Mucosa of descending colon (tissue), 3 donors: ENCODE measurements around the gene CRMP1. TPM values are rescaled to one million over a fixed set of nuclear protein-coding genes. Genes with fewer than 3 reads are reported as not detected.

Experiments used
- ATAC-seq: fragments of 200-7000 bp; cut with Tn5 transposase; one replicate; pipeline ENCODE4 v1.9.1; 2020; ENCODE audit warnings: mild to moderate bottlenecking, moderate library complexity
- DNase-seq, 3 donors: peaks; one replicate each; pipeline ENCODE4 v3.0.0-alpha.2; 2020
- H3K36me3 ChIP-seq: fragments of 200-600 bp; one replicate; pipeline ENCODE4 v1.8.0; 2021; ENCODE audit warnings: low read depth, mild to moderate bottlenecking
- H3K4me1 ChIP-seq: fragments of 200-600 bp; one replicate; pipeline ENCODE4 v1.8.0; 2021; ENCODE audit warnings: low read depth, mild to moderate bottlenecking
- H3K4me3 ChIP-seq: fragments of 200-600 bp; one replicate; pipeline ENCODE4 v1.8.0; 2021; ENCODE audit warnings: mild to moderate bottlenecking
- H3K9me3 ChIP-seq: fragments of 200-600 bp; one replicate; pipeline ENCODE4 v1.8.0; 2021; ENCODE audit warnings: mild to moderate bottlenecking
- CTCF ChIP-seq: fragments of 200-600 bp; IDR thresholded peaks from one replicate; pipeline ENCODE4 v1.8.0; 2022; ENCODE audit warnings: antibody characterized with exemption, mild to moderate bottlenecking
- intact Hi-C, 2 donors: fragments of 100-400 bp; cut with DNase I in 1 of 2; cut with micrococcal nuclease in 1 of 2; formaldehyde crosslinking; loops; one replicate each; pipeline versions ENCODE4 v1.11.0 to v1.11.1; 2022; cut with DNase I, micrococcal nuclease
- total RNA-seq, 3 donors: library from RNA; stranded (reverse); fragmentation: NEBNext Ultra II Directional in 2 of 3; extraction: Animal tissue kit (Norgen Biotek cat#: 25700) in 2 of 3; gene quantifications; one replicate each; pipeline versions ENCODE4 v1.2.1 to v1.2.4, GENCODE V29; 2021 to 2023
- donor health status: DM: no; HTN: no; CAD: no; lungs with moderate emphysema.
- donor health status: DM: no; HTN: no; CAD: no.
- donor health status: DM: no; HTN: yes; CAD: no.

The CRMP1 gene
- total RNA-seq, 3 donors from 2014 or later = 0.58 to 4.4 (median 1.0) TPM

- no peak for ATAC-seq
- no peaks in the 10 kb centered on the region for H3K4me1 ChIP-seq
- no peak for TF ChIP-seq CTCF
- H3K9me3 ChIP-seq = no peaks in the 10 kb centered on the region
- intact Hi-C loops = no loop called here
- DNase-seq = no peak
- H3K36me3 ChIP-seq = no peaks in the 10 kb centered on the region
- no peak overlapping the region for H3K4me3 ChIP-seq
Measured at GRCh38 chr4:5919044-5919443, 26.2 kb upstream of the CRMP1 start.

- intact Hi-C loops = no loop called here
- DNase-seq = no peak
- Histone ChIP-seq H3K4me3 (no peak overlapping the region), H3K9me3 (no peaks in the 10 kb centered on the region), H3K4me1 (no peaks in the 10 kb centered on the region), H3K36me3 (no peaks in the 10 kb centered on the region)
- no peak for ATAC-seq
- TF ChIP-seq CTCF = no peak
Measured at GRCh38 chr4:5918331-5918985, 25.6 kb upstream of the CRMP1 start.

GRCh38 chr4:5917672-5918071 is 24.8 kb upstream of the CRMP1 start:
- ATAC-seq (no peak), DNase-seq (no peak)
- TF ChIP-seq CTCF = no peak
- H3K36me3 ChIP-seq = no peaks in the 10 kb centered on the region
- H3K9me3 ChIP-seq = no peaks in the 10 kb centered on the region
- H3K4me1 ChIP-seq = no peaks in the 10 kb centered on the region
- intact Hi-C loops = no loop called here
- H3K4me3 ChIP-seq = no peak overlapping the region

- no peaks in the 10 kb centered on the region for H3K4me1 ChIP-seq
- DNase-seq (no peak), ATAC-seq (no peak)
- H3K4me3 ChIP-seq = no peak overlapping the region
- H3K9me3 ChIP-seq = no peaks in the 10 kb centered on the region
- no peaks in the 10 kb centered on the region for H3K36me3 ChIP-seq
- intact Hi-C loops = no loop called here
- no peak for TF ChIP-seq CTCF
Measured at GRCh38 chr4:5916229-5916628, 23.3 kb upstream of the CRMP1 start.

- intact Hi-C loops = no loop called here
- H3K9me3 ChIP-seq = no peaks in the 10 kb centered on the region
- DNase-seq = no peak
- no peak overlapping the region for H3K4me3 ChIP-seq
- no peaks in the 10 kb centered on the region for H3K36me3 ChIP-seq
- no peak for ATAC-seq
- no peaks in the 10 kb centered on the region for H3K4me1 ChIP-seq
- TF ChIP-seq CTCF = no peak
Measured at GRCh38 chr4:5913454-5913853, 20.6 kb upstream of the CRMP1 start.

- Histone ChIP-seq H3K4me3 (no peak overlapping the region), H3K4me1 (no peaks in the 10 kb centered on the region), H3K36me3 (no peaks in the 10 kb centered on the region), H3K9me3 (no peaks in the 10 kb centered on the region)
- no peak for TF ChIP-seq CTCF
- intact Hi-C loops = no loop called here
- no peak for ATAC-seq
- no peak for DNase-seq
Measured at GRCh38 chr4:5912614-5913019, 19.7 kb upstream of the CRMP1 start.
